Stimulated activated CD8-positive, alpha-beta memory T cell treated with anti-CD3 and anti-CD28 coated beads, Interleukin-4, amount 100 ng/mL, for 1 hour (primary cell): ENCODE measurements around the gene DEPDC1B.
"Not testable (repeated sequence)": the region's sequence is repeated elsewhere in the genome, so short reads cannot be mapped to it uniquely, and the experiment has no call there.

Experiments
- DNase-seq, 2 donors: peaks; one replicate each; pipeline ENCODE4 v3.0.0-alpha.2; 2020; ENCODE audit warnings: low read depth in 2 of 2, low spot score in 1 of 2

The DEPDC1B gene

DNA sequence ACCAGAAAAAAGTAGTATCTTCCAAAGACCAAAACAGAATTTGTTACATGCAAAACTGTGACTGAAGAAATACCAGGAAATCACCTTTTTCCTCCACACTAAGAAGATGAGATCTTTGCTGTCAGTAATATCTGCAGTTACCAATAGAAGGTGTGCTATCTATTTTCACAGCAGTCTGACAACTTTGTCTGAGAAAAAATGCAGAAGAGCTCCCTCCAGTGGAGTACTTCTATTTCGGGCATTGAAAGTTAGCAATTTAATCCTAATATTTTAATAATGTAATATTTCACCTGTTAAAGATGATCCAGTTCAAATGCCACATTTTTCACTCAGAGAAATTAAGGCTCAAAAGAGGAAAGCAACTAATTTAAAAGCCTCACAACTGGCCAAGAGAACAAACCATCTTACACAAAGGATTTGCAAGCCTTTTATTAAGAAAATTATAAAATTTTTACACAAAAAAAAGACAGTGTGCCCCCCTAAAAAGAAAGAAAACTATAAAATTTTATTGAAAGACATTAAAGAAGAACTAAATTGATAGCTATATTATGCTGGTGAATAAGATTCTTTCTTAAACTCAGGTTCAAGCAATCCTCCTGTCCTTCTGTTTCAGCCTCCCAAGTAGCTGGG is 50.6 kb downstream of the DEPDC1B start:
- DNase-seq: no peak

DNA sequence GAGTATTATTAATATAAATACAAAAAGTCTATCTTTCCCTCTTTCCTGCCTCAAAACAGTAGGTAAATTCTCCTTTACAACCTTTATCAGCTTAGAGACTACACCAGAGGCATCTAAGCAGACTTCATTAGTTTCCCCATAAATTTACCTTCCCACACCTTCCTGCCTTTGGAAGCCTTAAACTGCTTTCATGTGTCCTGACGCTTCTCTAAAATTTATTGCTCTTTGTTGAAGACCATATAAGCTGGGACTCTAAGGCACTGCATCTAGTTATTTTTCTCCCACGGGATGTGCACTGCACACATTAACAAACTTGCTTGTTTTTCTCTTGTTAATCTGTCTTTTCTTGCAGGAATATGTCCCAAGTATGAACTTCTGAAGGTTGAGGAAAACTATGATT is 51.8 kb downstream of the DEPDC1B start:
- DNase-seq: no peak

DNA sequence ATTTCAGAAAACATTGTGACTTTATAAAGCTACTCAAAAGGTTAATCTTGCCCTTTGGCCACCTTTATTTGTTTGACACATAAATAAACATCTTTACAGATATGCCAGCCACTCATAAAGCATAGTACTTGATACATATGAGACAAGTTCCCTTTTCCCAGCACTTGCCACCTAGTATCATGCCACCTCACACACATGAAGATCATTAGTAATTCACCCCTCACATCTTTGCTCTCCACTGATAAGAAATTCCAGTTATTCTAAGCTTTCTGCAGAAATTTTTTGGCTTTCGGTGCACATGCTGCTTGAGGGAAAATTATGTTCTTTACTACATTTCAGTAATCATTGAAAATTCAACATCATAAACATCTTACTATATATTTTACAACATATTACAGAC is 59.1 kb downstream of the DEPDC1B start:
- DNase-seq: no peak

DNA sequence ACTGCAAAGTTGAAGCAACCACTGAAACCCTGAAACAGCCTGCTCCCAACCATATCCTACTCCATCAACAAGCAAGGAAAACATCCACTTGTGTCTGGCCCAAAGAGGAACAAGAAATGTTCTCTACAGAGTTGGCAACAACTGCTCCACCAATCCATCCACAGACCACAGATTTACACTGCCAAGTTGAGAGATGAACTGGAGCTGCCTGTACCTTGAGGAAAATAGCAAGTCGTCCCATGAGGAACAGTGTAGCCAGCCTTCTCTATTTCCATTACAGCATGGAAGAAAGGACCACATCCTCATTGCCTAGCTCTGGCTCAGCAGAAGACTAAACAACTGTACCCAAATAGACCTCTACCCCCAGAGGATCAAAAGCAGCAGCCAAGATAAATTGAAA is 60.4 kb downstream of the DEPDC1B start:
- no peak for DNase-seq

DNA sequence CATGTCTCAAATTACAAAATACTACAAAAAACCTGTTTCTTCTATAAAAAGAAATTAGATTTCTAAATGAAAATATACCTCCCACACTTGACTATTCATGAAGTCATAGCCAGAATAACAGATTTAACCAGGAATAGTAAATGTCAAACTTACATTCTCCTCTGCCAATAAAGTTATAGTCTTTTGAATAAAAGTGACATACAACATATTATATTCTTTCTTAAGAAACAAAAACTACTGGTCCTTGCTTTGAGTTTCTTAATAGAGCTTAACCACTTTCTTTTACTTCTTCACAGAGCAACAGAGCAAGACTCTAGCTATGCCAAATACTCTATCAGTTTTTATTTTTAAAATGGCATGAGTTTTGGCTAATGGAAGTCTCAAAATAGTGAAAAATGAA is 61.7 kb downstream of the DEPDC1B start:
- no peak for DNase-seq

DNA sequence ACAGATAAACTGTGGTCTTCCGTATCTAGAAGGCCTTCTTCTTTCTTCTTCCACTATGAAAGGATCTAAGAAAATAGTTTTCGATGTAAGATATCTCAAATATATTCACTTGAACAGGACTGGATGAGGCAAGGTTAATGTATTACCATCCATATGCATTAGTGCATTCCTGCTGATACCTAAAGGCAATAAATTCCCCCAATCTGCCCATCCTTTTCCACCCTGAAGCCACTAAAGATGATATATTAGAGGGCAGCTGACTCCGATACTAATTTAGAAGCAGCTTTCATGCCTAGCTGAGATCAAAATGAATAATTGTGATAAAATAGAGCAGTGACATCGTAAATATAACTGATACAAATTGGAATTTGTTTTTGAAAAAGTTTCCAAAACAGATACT is 63.3 kb downstream of the DEPDC1B start:
- no peak for DNase-seq

DNA sequence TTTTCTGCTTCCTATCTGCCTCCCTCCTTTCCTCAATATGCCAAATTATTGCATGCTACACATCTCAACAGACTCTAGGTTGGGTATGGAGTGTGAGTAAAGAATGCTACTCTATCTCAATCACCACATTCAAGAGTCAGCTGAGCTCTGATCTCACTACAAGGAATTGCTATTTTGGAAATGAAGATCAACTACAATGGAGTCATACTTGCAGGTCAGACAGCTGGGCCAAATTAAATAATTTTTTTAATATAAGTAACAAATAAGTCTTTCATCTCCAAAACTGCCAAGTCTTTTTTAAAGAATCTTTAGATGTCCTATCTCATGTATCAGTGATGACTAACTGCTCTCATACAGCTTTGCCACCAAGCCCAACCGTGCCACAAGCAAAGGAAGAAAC is 64.0 kb downstream of the DEPDC1B start:
- no peak for DNase-seq

DNA sequence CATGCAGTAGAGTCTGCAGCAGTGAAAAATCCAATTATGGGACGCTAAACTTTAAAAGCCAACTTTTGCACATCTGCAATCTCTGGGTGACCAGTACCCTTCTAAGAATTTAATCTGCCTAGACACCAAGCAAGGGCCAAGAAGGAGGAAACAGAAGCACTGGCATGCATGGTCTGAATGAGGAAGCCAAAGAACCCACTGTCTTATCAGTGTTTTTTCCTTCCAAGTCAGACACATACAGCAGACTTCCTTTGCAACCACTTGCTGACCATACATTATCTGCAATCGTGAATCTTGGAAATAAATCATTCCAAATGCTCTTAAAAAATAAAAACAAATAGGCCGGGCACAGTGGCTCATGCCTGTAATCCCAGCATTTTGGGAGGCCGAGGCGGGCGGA is 65.9 kb downstream of the DEPDC1B start:
- DNase-seq: no peak

DNA sequence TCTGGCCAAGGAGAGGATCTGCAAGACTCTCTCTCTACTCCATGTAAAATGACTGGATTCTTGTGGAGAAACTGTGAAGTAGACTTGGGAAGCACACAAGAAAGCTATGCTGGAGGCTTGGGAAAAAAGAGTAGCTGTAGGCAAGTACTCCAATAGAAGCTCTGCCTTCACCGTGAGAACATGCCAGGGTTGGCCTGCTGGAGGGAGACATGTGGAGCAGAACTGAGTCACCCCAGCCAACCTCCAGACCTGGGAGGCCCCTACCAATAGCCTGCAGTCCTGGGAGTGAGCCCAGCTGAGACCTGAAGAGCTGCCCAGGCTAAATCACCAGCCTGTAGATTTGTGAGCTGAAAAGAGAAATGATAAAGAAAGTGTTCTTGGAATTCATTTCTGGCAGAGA is 66.6 kb downstream of the DEPDC1B start:
- no peak for DNase-seq

DNA sequence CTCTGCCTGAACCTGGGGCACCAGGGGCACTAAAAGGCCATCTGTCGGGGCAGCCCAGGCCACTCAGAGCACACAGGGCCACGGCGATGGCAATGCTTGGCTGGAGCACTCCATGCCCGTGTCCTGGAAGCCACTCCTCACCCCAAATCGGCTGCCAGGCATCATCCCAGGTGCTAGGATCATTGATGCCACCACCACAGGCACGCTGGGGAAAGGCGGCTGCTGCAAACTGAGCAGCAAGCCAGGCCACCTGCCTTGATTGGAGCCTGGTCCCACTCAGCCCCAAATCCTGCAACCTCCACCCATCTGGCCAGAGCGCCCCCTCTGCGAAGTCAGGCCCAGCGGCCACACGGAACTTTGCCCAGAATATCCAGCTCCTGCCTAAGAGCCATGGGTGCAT is 67.8 kb downstream of the DEPDC1B start:
- no peak for DNase-seq

DNA sequence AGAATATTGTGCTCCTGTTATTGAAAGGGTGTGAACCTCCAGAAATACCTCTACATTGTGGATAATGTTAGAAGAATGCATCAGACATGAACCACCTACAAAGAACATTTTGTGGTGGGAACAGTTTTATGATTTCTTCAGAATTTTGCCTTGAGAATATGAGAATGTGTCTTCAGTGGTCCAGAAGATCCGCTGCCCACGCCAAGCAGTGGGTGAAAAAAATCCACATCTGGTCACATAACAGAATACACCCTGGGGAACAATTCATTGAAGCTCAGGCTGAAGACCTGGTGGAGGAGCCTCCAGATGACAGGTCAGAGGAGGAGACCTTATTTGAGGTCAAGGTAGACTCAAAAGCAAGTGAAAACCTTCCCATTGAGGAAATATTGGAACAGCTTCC is 69.1 kb downstream of the DEPDC1B start:
- no peak for DNase-seq

DNA sequence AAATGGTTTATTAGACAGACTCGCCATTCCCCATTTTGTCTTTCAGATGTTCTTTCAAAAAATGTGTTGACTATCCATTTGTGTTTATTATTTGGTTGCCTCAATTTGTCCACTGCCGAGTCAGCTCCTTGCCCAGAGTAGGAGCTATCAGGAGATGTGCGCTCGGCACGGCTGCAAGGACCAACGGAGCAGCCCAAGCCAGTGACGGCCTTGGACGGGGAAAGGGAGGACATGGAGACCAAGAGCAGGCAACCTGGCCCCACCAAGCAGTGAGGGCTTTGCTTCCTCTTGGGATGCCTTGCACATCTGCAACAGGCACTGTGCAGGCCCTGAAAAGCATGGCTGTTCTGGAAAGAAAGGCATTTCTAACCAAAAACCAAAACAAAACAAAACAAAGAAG is 69.8 kb downstream of the DEPDC1B start:
- no peak for DNase-seq

DNA sequence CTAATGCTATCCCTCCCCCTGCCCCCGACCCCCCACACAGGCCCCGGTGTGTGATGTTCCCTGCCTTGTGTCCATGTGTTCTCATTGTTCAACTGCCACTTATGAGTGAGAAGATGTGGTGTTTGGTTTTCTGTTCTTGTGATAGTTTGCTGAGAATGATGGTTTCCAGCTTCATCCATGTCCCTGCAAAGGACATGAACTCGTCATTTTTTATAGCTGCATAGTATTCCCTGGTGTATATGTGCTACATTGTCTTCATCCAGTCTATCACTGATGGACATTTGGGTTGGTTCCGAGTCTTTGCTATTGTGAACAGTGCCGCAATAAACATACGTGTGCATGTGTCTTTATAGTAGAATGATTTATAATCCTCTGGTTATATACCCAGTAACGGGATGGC is 75.1 kb downstream of the DEPDC1B start:
- DNase-seq: not testable (repeated sequence)

DNA sequence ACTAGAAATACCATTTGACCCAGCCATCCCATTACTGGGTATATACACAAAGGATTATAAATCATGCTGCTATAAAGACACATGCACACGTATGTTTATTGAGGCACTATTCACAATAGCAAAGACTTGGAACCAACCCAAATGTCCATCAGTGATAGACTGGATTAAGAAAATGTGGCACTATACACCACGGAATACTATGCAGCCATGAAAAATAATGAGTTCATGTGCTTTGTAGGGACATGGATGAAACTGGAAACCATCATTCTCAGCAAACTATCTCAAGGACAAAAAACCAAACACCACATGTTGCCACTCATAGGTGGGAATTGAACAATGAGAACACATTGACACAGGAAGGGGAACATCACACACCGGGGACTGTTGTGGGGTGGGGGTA is 79.2 kb downstream of the DEPDC1B start:
- DNase-seq: not testable (repeated sequence)

DNA sequence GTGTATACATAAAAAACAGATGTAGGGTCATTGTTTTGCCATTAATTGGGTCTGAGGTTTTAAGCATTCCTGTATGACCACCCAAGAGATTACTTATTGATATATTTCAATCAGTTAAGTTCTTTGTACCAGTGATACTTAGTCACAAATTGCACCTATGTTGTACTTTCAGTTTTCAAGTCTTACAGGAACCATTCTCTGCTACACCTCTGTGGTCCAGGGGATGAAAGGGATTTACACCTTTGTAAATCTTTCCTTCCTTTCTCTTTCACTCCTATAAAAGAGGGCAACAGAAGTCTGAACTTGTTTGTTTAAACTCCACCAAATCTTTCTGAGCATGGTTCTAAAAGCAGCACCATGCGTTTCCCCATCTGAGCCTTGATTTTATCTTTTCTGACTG is 86.1 kb downstream of the DEPDC1B start:
- no peak for DNase-seq

DNA sequence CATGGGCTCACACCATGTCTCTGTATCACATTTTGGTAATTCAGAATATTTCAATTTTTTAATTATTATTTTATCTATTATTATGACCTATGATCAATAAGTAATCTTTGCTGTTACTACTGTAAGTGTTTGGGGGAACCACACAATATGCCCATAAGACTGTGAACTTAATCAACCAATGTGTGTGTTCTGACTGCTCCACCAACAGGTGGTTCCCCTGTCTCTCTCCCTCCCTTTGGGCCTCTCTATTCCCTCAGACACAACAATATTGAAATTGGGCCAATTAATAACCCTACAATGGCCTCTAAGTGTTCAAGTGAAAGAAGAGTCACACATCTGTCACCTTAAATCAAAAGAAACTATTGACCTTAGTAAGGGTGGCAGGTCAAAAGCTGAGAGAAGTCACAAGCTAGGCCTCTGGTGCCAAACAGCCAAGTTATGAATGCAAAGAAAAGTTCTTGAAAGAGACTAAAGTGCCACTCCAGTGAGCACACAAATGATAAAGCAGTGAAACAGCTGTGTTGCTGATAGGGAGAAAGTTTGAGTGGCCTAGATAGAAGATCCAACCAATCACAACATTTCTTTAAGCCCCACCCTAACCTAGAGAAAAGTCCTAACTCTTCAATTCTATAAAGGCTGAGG is 88.7 kb downstream of the DEPDC1B start:
- DNase-seq: no peak

DNA sequence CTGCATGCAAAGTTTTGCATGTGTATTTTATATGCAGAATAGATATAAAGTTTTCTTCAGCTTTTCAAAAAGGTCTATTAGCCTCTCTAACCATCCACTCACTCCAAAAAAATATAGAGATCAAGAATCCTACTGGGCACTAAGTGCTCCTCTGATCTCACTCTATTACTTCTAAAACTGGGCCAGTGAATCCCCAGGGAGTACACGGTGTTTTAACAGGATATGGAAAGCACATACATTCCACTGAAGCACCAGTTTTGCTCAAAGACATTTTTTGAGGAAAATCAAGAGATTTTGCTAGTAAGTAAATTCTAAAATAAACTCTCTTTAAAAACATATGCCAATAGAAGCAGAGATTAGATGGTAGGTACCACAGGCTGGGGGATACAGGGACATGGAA is 95.2 kb downstream of the DEPDC1B start:
- DNase-seq: no peak

DNA sequence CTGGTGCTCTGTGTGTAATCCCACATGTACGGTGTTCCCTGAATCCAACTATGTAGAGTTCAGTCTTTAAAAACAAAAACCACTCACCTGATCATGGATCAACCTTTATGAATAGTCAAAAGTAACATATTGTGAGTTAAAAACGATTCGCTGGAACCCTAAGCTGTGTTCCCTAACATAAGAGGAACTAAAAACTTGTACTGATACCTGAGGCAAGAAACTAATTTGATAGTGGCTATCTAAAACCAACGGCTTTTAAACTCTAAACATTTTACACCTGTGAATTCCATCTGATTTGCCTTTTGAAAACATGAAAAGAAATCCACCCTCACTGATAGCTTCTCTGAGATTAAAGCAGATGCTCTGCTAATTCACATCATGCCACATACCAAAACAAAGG is 101.5 kb downstream of the DEPDC1B start:
- no peak for DNase-seq

DNA sequence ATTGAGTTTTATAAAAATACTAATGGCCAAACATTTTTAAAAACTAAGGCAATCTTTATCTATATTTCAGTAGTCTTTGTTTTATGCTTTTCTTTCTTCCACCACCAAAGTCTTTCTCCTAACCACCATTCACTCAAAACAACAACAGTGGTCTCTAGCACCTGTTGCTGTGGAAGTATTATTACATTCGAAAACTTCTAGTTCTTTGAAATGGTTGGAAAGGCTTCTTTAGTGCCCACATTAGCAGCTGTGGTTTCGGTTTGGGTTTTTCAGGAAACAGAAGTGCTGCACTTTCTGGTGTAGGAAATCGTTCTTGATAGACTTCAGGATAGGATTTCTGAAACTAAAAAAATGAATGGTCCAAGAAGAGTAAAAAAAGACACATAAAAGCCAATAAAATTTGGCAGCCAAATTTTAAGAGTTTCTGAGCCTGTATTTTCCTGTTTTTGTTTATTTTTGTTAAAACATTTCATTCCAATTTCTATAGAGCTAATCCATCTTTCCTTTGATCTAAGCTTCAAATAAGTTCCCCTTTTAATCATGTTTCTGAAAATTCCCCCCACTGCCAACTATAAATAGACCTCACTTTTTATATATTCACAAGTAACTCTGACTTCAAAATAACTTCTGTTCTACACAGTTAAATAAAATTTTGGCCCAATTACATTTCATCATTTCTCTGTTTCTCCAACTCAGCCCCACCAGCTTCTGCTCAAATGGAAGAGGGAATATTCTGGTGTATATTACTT is 102.2 kb downstream of the DEPDC1B start:
- no peak for DNase-seq

DNA sequence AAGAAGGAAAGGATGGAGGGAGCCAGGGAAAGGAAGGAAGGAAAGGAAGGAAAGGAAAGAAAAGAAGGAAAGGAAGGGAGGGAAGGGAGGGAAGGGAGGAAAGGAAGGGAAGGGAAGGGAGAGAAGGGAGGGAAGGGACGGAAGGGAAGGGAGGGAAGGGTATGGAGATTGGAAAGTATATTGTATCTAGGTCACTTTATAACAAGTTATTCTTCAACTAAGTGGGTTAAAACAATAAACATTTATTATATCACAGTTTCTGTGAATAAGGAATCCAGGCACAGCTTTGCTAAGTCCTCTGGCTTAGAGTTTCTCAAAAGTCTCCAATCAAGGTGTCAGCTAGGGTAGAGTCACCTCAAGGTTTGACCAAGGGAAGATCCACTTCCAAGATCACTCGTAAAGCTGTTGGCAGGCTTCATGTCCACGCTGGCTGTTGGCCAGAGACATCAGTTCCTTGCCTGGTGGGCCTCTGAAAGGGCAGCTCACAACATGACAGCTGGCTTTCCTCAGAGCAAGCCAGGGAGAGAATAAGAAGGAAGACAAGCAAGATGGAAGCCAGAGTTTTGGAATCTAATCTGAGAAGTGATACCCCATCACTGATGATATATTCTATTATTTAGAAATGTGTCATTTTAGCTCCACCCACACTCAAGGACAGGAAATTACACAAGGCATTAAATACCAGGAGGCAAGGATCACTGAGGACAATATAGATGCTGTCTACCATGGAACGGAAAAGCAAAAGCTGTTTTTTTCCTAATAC is 105.1 kb downstream of the DEPDC1B start:
- no peak for DNase-seq

DNA sequence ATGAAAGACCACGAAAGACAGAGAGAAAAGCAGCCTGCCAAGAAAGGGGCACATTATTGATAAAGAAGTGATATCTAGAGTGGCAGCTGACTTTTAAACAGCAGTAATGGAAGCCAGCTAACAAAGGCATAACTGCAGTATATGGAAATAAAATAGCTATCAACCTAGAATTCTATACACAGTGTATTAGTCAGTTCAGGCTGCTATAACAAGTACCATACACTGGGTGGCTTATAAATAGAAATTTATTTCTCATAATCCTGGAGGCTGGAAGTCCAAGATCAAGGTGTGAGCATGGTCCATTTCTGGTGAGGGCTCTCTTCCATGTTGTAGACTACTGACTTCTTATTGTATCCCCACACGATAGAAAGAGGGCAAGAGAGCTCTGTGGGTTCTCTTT is 109.8 kb downstream of the DEPDC1B start:
- no peak for DNase-seq

DNA sequence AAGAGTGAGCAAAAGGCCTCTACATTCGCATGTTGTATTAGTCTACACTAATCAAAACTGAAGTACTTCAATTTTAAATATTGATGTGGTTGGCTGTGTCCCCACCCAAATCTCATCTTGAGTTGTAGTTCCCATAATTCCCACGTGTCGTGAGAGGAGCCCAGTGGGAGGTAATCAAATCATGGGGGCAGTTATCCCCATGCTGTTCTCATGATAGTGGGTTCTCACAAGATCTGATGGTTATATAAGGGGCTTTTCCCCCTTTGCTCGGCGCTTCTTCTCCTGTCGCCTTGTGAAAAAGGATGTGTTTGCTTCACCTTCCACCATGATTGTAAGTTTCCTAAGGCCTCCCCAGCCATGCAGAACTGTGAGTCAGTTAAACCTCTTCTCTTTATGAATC is 112.7 kb downstream of the DEPDC1B start:
- DNase-seq: not testable (repeated sequence)
